Loucy (cell line): ENCODE data around the gene MAP3K21.

Source experiments
- EZH2phosphoT487 ChIP-seq: fragments of 200-600 bp; IDR thresholded peaks from 2 replicates; pipeline ENCODE4 v1.6.1; 2018; ENCODE audit warnings: antibody characterized with exemption, mild to moderate bottlenecking, moderate library complexity, borderline replicate concordance
- TF ChIP-seq, protein P1 (sequence below): fragments of 200-600 bp; sonication (generic); conservative IDR thresholded peaks from 2 replicates; pipeline ENCODE4 v1.5.1; 2014; ENCODE audit warnings: mild to moderate bottlenecking, antibody characterized with exemption, low read length

DNA sequence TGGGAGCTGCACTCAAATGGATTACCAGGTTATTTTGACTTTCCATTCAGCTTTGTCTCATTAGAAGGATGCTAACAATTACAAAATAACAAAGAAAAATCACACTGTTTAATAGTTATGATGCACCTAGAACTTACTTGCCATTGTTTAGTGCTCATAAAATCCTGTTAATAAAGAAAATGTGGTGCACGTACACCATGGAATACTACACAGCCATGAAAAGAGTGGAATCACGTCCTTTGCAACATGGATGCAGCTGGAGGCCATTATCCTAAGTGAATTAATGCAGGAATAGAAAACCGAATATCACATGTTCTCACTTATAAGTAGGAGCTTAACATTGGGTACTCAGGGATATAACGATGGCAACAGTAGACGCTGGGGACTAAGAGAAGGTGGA lies 19.8 kb downstream of the MAP3K21 start:
- TF ChIP-seq, protein P1, sequence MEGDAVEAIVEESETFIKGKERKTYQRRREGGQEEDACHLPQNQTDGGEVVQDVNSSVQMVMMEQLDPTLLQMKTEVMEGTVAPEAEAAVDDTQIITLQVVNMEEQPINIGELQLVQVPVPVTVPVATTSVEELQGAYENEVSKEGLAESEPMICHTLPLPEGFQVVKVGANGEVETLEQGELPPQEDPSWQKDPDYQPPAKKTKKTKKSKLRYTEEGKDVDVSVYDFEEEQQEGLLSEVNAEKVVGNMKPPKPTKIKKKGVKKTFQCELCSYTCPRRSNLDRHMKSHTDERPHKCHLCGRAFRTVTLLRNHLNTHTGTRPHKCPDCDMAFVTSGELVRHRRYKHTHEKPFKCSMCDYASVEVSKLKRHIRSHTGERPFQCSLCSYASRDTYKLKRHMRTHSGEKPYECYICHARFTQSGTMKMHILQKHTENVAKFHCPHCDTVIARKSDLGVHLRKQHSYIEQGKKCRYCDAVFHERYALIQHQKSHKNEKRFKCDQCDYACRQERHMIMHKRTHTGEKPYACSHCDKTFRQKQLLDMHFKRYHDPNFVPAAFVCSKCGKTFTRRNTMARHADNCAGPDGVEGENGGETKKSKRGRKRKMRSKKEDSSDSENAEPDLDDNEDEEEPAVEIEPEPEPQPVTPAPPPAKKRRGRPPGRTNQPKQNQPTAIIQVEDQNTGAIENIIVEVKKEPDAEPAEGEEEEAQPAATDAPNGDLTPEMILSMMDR: no peak
- TF ChIP-seq EZH2phosphoT487: no peak
